Lower lobe of right lung (tissue), 2 donors: ENCODE results near the gene RAPGEF2. TPM values are rescaled to one million over a fixed set of nuclear protein-coding genes. Genes with fewer than 3 reads are reported as not detected.
A peak's percentile ranks its signal among the peaks of the same experiment; 100 is the strongest.

ENCODE experiments used
- ATAC-seq, 2 donors: fragments of 200-7000 bp; cut with Tn5 transposase; one replicate each; pipeline ENCODE4 v1.9.1; 2020 to 2022; ENCODE audit warnings: mild to moderate bottlenecking in 2 of 2, moderate library complexity in 2 of 2
- DNase-seq: peaks from one replicate; pipeline ENCODE4 v3.0.0-alpha.2; 2020
- H3K27ac ChIP-seq: fragments of 200-600 bp; one replicate; pipeline ENCODE4 v1.8.0; 2022
- H3K27me3 ChIP-seq: fragments of 200-600 bp; one replicate; pipeline ENCODE4 v1.8.0; 2022; ENCODE audit warnings: low read depth
- H3K36me3 ChIP-seq: fragments of 200-600 bp; one replicate; pipeline ENCODE4 v1.8.0; 2022; ENCODE audit warnings: mild to moderate bottlenecking
- H3K4me1 ChIP-seq: fragments of 200-600 bp; one replicate; pipeline ENCODE4 v1.8.0; 2022
- H3K4me3 ChIP-seq: fragments of 200-600 bp; one replicate; pipeline ENCODE4 v1.8.0; 2022; ENCODE audit warnings: mild to moderate bottlenecking
- H3K9me3 ChIP-seq: fragments of 200-600 bp; one replicate; pipeline ENCODE4 v1.8.0; 2022
- CTCF ChIP-seq: fragments of 200-600 bp; IDR thresholded peaks from one replicate; pipeline ENCODE4 v1.8.0; 2022; ENCODE audit warnings: antibody characterized with exemption, mild to moderate bottlenecking
- intact Hi-C: fragments of 100-400 bp; cut with DNase I; formaldehyde crosslinking; loops from one replicate; pipeline ENCODE4 v1.11.0; 2022
- total RNA-seq: library from RNA; stranded (reverse); fragmentation: NEBNext Ultra II Directional; extraction: Animal tissue kit (Norgen Biotek cat#: 25700); gene quantifications from one replicate; pipeline ENCODE4 v1.2.1, GENCODE V29; 2021
- donor health status: DM: no; HTN: yes; CAD: no; lungs with severe emphysema.

The RAPGEF2 gene
- total RNA-seq, 1 donor from 2014 or later = 66.4 TPM

GRCh38 chr4:159134429-159134828 is 31.6 kb downstream of the RAPGEF2 start:
- ATAC-seq = no peak
- Histone ChIP-seq H3K36me3 (no peaks in the 10 kb centered on the region), H3K27me3 (no peaks in the 10 kb centered on the region), H3K27ac (no peak overlapping the region), H3K9me3 (no peaks in the 10 kb centered on the region), H3K4me3 (no peak overlapping the region), H3K4me1 (peaks cover 8% of the 10 kb centered on the region)
- no peak for DNase-seq
- TF ChIP-seq CTCF = no peak
- intact Hi-C loops = no loop called here

- no peaks in the 10 kb centered on the region for H3K36me3 ChIP-seq
- no peak for TF ChIP-seq CTCF
- H3K27me3 ChIP-seq = no peaks in the 10 kb centered on the region
- H3K27ac ChIP-seq = no peak overlapping the region
- peaks cover 26% of the 10 kb centered on the region for H3K4me1 ChIP-seq
- no peaks in the 10 kb centered on the region for H3K9me3 ChIP-seq
- DNase-seq (no peak), ATAC-seq (peak in 1 of 2 donors; percentile 64)
- intact Hi-C loops = no loop called here
- H3K4me3 ChIP-seq = no peak overlapping the region
Observed at GRCh38 chr4:159137176-159137575, 34.3 kb downstream of the RAPGEF2 start.

- intact Hi-C loops = no loop called here
- TF ChIP-seq CTCF = no peak
- Histone ChIP-seq H3K9me3 (no peaks in the 10 kb centered on the region), H3K36me3 (no peaks in the 10 kb centered on the region), H3K27me3 (no peaks in the 10 kb centered on the region), H3K4me1 (peaks cover 32% of the 10 kb centered on the region), H3K4me3 (no peak overlapping the region), H3K27ac (no peak overlapping the region)
- ATAC-seq (no peak), DNase-seq (no peak)
Observed at GRCh38 chr4:159138436-159138835, 35.6 kb downstream of the RAPGEF2 start.

- DNase-seq = no peak
Observed at GRCh38 chr4:159141193-159141592, 38.3 kb downstream of the RAPGEF2 start.

GRCh38 chr4:159142241-159142640 is 39.4 kb downstream of the RAPGEF2 start:
- Histone ChIP-seq H3K9me3 (no peaks in the 10 kb centered on the region), H3K36me3 (no peaks in the 10 kb centered on the region), H3K4me3 (no peak overlapping the region), H3K27ac (no peak overlapping the region), H3K4me1 (peaks cover 39% of the 10 kb centered on the region), H3K27me3 (no peaks in the 10 kb centered on the region)
- intact Hi-C loops = no loop called here
- DNase-seq = no peak
- ATAC-seq = no peak
- no peak for TF ChIP-seq CTCF

More at GRCh38 chr4:159141193-159141592, 38.3 kb downstream of the RAPGEF2 start:
- H3K36me3 ChIP-seq = no peaks in the 10 kb centered on the region
- no peak overlapping the region for H3K27ac ChIP-seq
- TF ChIP-seq CTCF = no peak
- H3K27me3 ChIP-seq = no peaks in the 10 kb centered on the region
- intact Hi-C loops = no loop called here
- no peak for ATAC-seq
- H3K4me3 ChIP-seq = no peak overlapping the region
- H3K4me1 ChIP-seq = peaks cover 40% of the 10 kb centered on the region
- no peaks in the 10 kb centered on the region for H3K9me3 ChIP-seq
